HFF-Myc (cell line): Measurements from ENCODE around the gene SLAMF8.
A peak's percentile ranks its signal among the peaks of the same experiment; 100 is the strongest.

Experiments
- DNase-seq: peaks from one replicate; pipeline ENCODE4 v3.0.0-alpha.2; 2011; ENCODE audit warnings: low read depth; ENCODE audit errors: extremely low read depth
- H3K4me3 ChIP-seq: replicated peaks from 2 replicates; pipeline ENCODE4 v1.5.1; 2011; ENCODE audit warnings: low read depth, mild to moderate bottlenecking, control low read depth, low read length
- CTCF ChIP-seq: IDR thresholded peaks from 2 replicates; pipeline ENCODE4 v1.5.1; 2012; ENCODE audit warnings: mild to moderate bottlenecking, low read depth, low read length, control low read depth; ENCODE audit errors: missing control alignments

SLAMF8 gene

GRCh38 chr1:159877695-159878444 lies 51.2 kb downstream of the SLAMF8 start:
- DNase-seq, result no peak

DNA sequence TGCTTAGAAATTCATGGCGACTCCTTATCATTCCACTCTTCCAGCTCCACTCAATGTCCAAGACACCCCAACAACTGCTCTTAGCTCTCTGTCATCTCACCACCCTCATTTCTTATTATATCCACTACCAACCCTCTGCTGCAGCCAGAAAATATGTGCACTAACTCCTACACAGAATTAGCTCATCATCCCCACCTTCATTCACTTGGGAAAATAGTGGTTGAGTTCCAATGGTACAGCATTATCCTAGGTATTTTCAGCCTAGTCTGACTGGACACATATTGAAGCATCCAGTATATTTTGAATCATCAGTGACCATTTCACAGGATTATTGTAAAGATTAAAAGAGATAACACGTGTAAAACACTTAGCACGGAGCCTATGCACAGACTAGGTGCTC lies 52.5 kb downstream of the SLAMF8 start:
- no peak for TF ChIP-seq CTCF
- DNase-seq, result no peak
- no peak overlapping the region for H3K4me3 ChIP-seq

More at GRCh38 chr1:159877695-159878444, 51.2 kb downstream of the SLAMF8 start:
- TF ChIP-seq CTCF, result no peak
- no peak overlapping the region for H3K4me3 ChIP-seq

DNA sequence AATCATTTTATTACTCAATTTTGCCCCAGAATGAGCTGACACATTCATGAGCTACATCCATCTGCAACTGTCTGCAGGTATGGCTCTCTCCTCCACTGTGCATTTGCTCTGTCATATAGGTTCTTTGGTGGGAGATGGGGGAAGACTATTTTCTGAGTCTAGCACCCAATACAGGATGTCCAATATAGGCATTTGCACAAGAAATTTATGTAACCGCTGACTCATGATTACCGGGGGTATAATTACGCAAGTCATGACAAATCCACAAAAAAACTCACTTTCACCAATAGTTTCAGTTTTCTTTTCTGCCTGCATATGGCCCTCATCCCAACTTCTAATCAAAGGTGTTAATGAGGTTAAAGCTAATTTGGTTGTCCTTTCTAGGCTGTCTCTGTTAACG lies 53.3 kb downstream of the SLAMF8 start:
- TF ChIP-seq CTCF, result no peak
- DNase-seq, result no peak
- H3K4me3 ChIP-seq, result no peak overlapping the region

DNA sequence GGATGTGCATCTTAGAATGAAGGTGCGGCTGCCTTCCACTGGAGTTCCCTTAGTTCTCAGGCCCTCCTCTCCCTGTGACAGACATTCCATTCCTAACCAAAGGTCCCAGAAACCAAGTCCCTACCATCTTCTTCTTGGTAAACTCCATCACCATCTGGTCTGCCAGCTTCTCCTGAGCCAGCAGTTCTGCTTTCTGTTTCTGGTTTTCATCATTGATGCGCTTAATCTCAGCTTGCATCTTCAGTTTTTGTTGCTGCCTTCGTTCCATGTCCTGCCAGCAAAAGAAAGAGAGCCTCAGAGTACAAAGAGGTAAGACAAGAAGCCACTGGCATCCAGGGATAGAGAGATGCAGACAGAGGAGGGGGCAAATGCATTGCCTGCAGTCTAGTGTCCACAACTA lies 53.8 kb downstream of the SLAMF8 start:
- DNase-seq, result no peak
- no peak overlapping the region for H3K4me3 ChIP-seq
- no peak for TF ChIP-seq CTCF

GRCh38 chr1:159881622-159882526 lies 55.2 kb downstream of the SLAMF8 start:
- no peak overlapping the region for H3K4me3 ChIP-seq
- no peak for TF ChIP-seq CTCF
- DNase-seq, result peak; percentile 94

DNA sequence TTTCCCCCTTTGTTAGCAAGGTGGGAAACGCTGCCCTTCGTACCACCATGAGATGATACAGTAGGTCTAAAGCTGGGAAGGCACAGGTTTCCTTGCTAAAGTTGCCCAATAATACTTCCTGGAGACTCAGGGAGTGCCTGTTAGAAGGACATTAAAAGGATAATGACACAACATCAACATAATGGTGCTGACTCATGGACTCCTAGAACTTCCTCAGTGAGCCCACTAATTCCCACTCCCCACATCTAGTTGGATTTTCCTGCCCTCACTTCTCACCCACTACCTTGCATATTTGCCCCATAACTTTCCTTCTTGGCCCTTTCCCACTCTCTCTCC lies 55.8 kb downstream of the SLAMF8 start:
- no peak for TF ChIP-seq CTCF
- no peak for DNase-seq
- H3K4me3 ChIP-seq, result no peak overlapping the region
